ENCODE data around the gene MYO1E.
A peak's percentile ranks its signal among the peaks of the same experiment; 100 is the strongest.

MYO1E gene

GRCh38 chr15:59174835-59175831 is 197.5 kb downstream of the MYO1E start:
- ATAC-seq = peak; percentile 68
- TF ChIP-seq TCF4 (CRISPR knock-in tag; IDR thresholded peaks at IDR 0.05; ENCODE audit: borderline replicate concordance) (no peak), ZNF565 (CRISPR knock-in tag; conservative IDR thresholded peaks at IDR 0.05; ENCODE audit: low read depth) (no peak), TSHZ2 (CRISPR knock-in tag; IDR thresholded peaks at IDR 0.05) (no peak), SNAI2 (CRISPR knock-in tag; IDR thresholded peaks at IDR 0.05) (no peak), ZFP3 (CRISPR knock-in tag; IDR thresholded peaks at IDR 0.05) (no peak), ZNF8 (CRISPR knock-in tag; IDR thresholded peaks at IDR 0.05) (no peak), PPARA (CRISPR knock-in tag; IDR thresholded peaks at IDR 0.05; ENCODE audit: borderline replicate concordance) (no peak), ISL1 (CRISPR knock-in tag; IDR thresholded peaks at IDR 0.05) (no peak), RARB (CRISPR knock-in tag; IDR thresholded peaks at IDR 0.05) (no peak), OSR1 (CRISPR knock-in tag; IDR thresholded peaks at IDR 0.05) (no peak), BACH2 (CRISPR knock-in tag; IDR thresholded peaks at IDR 0.05; ENCODE audit: borderline replicate concordance) (no peak), ZC3H10 (CRISPR knock-in tag; IDR thresholded peaks at IDR 0.05) (no peak), CSDC2 (CRISPR knock-in tag; IDR thresholded peaks at IDR 0.05) (no peak), ESRRG (CRISPR knock-in tag; IDR thresholded peaks at IDR 0.05) (no peak), TOX (CRISPR knock-in tag; IDR thresholded peaks at IDR 0.05; ENCODE audit: borderline replicate concordance) (no peak), ZFP30 (CRISPR knock-in tag; IDR thresholded peaks at IDR 0.05) (no peak), ZNF70 (CRISPR knock-in tag; IDR thresholded peaks at IDR 0.05) (no peak)
- TF ChIP-seq, protein P1, sequence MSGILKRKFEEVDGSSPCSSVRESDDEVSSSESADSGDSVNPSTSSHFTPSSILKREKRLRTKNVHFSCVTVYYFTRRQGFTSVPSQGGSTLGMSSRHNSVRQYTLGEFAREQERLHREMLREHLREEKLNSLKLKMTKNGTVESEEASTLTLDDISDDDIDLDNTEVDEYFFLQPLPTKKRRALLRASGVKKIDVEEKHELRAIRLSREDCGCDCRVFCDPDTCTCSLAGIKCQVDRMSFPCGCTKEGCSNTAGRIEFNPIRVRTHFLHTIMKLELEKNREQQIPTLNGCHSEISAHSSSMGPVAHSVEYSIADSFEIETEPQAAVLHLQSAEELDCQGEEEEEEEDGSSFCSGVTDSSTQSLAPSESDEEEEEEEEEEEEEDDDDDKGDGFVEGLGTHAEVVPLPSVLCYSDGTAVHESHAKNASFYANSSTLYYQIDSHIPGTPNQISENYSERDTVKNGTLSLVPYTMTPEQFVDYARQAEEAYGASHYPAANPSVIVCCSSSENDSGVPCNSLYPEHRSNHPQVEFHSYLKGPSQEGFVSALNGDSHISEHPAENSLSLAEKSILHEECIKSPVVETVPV (CRISPR knock-in tag; IDR thresholded peaks at IDR 0.05) = no peak
- TF ChIP-seq, protein P2, sequence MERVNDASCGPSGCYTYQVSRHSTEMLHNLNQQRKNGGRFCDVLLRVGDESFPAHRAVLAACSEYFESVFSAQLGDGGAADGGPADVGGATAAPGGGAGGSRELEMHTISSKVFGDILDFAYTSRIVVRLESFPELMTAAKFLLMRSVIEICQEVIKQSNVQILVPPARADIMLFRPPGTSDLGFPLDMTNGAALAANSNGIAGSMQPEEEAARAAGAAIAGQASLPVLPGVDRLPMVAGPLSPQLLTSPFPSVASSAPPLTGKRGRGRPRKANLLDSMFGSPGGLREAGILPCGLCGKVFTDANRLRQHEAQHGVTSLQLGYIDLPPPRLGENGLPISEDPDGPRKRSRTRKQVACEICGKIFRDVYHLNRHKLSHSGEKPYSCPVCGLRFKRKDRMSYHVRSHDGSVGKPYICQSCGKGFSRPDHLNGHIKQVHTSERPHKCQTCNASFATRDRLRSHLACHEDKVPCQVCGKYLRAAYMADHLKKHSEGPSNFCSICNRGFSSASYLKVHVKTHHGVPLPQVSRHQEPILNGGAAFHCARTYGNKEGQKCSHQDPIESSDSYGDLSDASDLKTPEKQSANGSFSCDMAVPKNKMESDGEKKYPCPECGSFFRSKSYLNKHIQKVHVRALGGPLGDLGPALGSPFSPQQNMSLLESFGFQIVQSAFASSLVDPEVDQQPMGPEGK (CRISPR knock-in tag; IDR thresholded peaks at IDR 0.05; ENCODE audit: borderline replicate concordance) = no peak

DNA sequence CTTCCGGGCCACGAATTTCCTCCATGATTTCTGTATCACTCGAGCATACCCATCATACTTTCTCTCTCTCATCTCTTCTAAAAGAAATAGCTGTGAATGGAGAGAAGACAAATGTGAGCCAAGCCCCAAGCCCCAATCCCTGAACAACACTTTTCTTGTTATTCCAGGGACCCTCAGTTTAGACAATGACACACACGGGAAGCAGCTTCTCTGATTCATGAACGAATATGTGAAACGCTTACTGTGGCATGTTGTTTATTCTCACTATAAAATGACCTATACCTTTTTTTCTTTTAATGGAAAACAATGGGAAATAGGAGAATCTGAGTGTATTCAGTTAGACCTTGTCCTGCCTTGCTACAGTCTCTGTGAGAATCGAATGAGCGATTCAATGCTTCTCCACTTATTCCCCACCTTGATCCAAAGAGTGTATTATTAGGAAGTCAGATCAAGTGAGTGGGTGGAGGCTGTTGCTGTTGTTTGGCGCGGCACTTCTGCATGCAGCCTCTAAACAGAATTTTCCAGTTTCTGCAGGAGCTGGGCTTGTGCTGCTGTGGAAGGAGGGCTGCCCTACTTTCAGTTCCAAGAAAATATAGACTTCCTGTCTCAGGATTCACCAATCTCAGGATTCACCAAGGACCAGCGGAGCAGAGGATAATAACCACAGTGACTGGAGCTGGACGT is 198.4 kb downstream of the MYO1E start:
- TF ChIP-seq CSDC2 (CRISPR knock-in tag; IDR thresholded peaks at IDR 0.05) (no peak), ZC3H10 (CRISPR knock-in tag; IDR thresholded peaks at IDR 0.05) (no peak), ISL1 (CRISPR knock-in tag; IDR thresholded peaks at IDR 0.05) (no peak), ZFP30 (CRISPR knock-in tag; IDR thresholded peaks at IDR 0.05) (no peak)
- TF ChIP-seq, protein P3, sequence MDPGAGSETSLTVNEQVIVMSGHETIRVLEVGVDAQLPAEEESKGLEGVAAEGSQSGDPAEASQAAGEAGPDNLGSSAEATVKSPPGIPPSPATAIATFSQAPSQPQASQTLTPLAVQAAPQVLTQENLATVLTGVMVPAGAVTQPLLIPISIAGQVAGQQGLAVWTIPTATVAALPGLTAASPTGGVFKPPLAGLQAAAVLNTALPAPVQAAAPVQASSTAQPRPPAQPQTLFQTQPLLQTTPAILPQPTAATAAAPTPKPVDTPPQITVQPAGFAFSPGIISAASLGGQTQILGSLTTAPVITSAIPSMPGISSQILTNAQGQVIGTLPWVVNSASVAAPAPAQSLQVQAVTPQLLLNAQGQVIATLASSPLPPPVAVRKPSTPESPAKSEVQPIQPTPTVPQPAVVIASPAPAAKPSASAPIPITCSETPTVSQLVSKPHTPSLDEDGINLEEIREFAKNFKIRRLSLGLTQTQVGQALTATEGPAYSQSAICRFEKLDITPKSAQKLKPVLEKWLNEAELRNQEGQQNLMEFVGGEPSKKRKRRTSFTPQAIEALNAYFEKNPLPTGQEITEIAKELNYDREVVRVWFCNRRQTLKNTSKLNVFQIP (CRISPR knock-in tag; IDR thresholded peaks at IDR 0.05; ENCODE audit: borderline replicate concordance, low read depth) = no peak
- TF ChIP-seq, protein P1 (CRISPR knock-in tag; IDR thresholded peaks at IDR 0.05) = no peak
- ATAC-seq = no peak
